HuH-7.5 (cell line): Measurements from ENCODE around the gene SLC2A8.
A peak's percentile ranks its signal among the peaks of the same experiment; 100 is the strongest.

Experiments used
- DNase-seq: peaks from one replicate; pipeline ENCODE4 v3.0.0; 2011; ENCODE audit warnings: low spot score

The SLC2A8 gene

GRCh38 chr9:127403507-127404192 is 6.7 kb downstream of the SLC2A8 start:
- DNase-seq: no peak

GRCh38 chr9:127404631-127405030 is 7.7 kb downstream of the SLC2A8 start:
- no peak for DNase-seq

GRCh38 chr9:127405344-127406125 is 8.6 kb downstream of the SLC2A8 start:
- no peak for DNase-seq

GRCh38 chr9:127406799-127407491 is 10.0 kb downstream of the SLC2A8 start:
- no peak for DNase-seq

GRCh38 chr9:127407492-127407843 is 10.5 kb downstream of the SLC2A8 start:
- no peak for DNase-seq

GRCh38 chr9:127411122-127411521 is 14.2 kb downstream of the SLC2A8 start:
- no peak for DNase-seq

- DNase-seq: no peak
These were observed 18.2 kb downstream of the SLC2A8 start for GRCh38 chr9:127415141-127415540.

- no peak for DNase-seq
These were observed 18.7 kb downstream of the SLC2A8 start for GRCh38 chr9:127415657-127416056.

GRCh38 chr9:127417131-127418036 is 20.4 kb downstream of the SLC2A8 start:
- no peak for DNase-seq

- peak; percentile 79 for DNase-seq
These were observed 21.1 kb downstream of the SLC2A8 start for GRCh38 chr9:127418037-127418471.

- no peak for DNase-seq
These were observed 22.4 kb downstream of the SLC2A8 start for GRCh38 chr9:127419348-127419747.

- no peak for DNase-seq
These were observed 24.1 kb downstream of the SLC2A8 start for GRCh38 chr9:127421057-127421456.

- DNase-seq: no peak
These were observed 25.3 kb downstream of the SLC2A8 start for GRCh38 chr9:127422133-127422782.

- no peak for DNase-seq
These were observed 25.8 kb downstream of the SLC2A8 start for GRCh38 chr9:127422787-127423186.

GRCh38 chr9:127423476-127423933 is 26.5 kb downstream of the SLC2A8 start:
- DNase-seq: no peak

GRCh38 chr9:127423934-127424675 is 27.1 kb downstream of the SLC2A8 start, which contains the start of gene ZNF79:
TSS of gene ZNF79 (plus strand) at chr9:127424382. CDS start at chr9:127424788, 406 bp downstream.
- DNase-seq: peak; percentile 92

GRCh38 chr9:127424676-127424999 is 27.7 kb downstream of the SLC2A8 start:
- peak; percentile 44 for DNase-seq

GRCh38 chr9:127426756-127427155 is 29.8 kb downstream of the SLC2A8 start:
- no peak for DNase-seq

GRCh38 chr9:127428348-127428747 is 31.4 kb downstream of the SLC2A8 start:
- no peak for DNase-seq

GRCh38 chr9:127430415-127430814 is 33.4 kb downstream of the SLC2A8 start:
- DNase-seq: no peak
